ENCODE data around the gene MIEF1.

Gene MIEF1

DNA sequence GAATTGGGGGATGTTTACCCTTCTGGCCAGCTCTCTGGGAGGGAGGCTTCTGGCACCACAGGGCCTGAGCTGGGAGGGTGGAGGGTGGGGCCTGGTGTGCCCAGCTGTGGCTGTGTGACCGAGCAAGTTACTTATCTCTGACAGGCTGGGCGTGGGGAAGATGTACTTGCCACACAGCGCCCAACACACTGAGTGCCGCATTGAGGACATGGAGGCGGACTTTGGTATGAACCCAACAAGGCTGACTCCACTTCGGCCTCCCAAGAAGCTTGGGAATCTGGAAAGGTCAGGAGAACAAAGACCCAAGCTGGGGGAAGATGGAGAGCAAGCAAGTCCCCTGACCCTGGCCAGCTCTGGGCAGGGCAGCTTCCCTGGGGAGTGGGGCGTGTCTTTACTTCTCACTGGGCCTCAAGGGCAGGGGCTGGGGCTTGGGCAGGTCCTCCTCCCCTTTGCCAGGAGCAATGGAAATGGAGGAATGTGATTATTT is 47.7 kb upstream of the MIEF1 start:
- no peak overlapping the region for H3K4me3 ChIP-seq (replicated peaks; ENCODE audit: insufficient read depth, low read length)
- H3K27ac ChIP-seq (replicated peaks), result no peak overlapping the region
- no peak for DNase-seq (ENCODE audit: low read depth in 1 of 2, low spot score in 1 of 2)
- TF ChIP-seq, protein P1, sequence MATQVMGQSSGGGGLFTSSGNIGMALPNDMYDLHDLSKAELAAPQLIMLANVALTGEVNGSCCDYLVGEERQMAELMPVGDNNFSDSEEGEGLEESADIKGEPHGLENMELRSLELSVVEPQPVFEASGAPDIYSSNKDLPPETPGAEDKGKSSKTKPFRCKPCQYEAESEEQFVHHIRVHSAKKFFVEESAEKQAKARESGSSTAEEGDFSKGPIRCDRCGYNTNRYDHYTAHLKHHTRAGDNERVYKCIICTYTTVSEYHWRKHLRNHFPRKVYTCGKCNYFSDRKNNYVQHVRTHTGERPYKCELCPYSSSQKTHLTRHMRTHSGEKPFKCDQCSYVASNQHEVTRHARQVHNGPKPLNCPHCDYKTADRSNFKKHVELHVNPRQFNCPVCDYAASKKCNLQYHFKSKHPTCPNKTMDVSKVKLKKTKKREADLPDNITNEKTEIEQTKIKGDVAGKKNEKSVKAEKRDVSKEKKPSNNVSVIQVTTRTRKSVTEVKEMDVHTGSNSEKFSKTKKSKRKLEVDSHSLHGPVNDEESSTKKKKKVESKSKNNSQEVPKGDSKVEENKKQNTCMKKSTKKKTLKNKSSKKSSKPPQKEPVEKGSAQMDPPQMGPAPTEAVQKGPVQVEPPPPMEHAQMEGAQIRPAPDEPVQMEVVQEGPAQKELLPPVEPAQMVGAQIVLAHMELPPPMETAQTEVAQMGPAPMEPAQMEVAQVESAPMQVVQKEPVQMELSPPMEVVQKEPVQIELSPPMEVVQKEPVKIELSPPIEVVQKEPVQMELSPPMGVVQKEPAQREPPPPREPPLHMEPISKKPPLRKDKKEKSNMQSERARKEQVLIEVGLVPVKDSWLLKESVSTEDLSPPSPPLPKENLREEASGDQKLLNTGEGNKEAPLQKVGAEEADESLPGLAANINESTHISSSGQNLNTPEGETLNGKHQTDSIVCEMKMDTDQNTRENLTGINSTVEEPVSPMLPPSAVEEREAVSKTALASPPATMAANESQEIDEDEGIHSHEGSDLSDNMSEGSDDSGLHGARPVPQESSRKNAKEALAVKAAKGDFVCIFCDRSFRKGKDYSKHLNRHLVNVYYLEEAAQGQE (IDR thresholded peaks at IDR 0.05; ENCODE audit: insufficient replicate concordance, low read depth), result no peak
- TF ChIP-seq GABPA (IDR thresholded peaks at IDR 0.05; ENCODE audit: low read depth) (no peak), POLR2AphosphoS5 (IDR thresholded peaks at IDR 0.05; ENCODE audit: low read depth) (no peak), SPI1 (IDR thresholded peaks at IDR 0.05; ENCODE audit: borderline replicate concordance, low read depth) (no peak)
- TF ChIP-seq, protein P2, sequence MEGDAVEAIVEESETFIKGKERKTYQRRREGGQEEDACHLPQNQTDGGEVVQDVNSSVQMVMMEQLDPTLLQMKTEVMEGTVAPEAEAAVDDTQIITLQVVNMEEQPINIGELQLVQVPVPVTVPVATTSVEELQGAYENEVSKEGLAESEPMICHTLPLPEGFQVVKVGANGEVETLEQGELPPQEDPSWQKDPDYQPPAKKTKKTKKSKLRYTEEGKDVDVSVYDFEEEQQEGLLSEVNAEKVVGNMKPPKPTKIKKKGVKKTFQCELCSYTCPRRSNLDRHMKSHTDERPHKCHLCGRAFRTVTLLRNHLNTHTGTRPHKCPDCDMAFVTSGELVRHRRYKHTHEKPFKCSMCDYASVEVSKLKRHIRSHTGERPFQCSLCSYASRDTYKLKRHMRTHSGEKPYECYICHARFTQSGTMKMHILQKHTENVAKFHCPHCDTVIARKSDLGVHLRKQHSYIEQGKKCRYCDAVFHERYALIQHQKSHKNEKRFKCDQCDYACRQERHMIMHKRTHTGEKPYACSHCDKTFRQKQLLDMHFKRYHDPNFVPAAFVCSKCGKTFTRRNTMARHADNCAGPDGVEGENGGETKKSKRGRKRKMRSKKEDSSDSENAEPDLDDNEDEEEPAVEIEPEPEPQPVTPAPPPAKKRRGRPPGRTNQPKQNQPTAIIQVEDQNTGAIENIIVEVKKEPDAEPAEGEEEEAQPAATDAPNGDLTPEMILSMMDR (IDR thresholded peaks at IDR 0.05; ENCODE audit: insufficient read depth, low read length), result no peak
- H3K27me3 ChIP-seq (ENCODE audit: insufficient read depth, poor library complexity, severe bottlenecking), result peaks cover 3% of the 10 kb centered on the region

DNA sequence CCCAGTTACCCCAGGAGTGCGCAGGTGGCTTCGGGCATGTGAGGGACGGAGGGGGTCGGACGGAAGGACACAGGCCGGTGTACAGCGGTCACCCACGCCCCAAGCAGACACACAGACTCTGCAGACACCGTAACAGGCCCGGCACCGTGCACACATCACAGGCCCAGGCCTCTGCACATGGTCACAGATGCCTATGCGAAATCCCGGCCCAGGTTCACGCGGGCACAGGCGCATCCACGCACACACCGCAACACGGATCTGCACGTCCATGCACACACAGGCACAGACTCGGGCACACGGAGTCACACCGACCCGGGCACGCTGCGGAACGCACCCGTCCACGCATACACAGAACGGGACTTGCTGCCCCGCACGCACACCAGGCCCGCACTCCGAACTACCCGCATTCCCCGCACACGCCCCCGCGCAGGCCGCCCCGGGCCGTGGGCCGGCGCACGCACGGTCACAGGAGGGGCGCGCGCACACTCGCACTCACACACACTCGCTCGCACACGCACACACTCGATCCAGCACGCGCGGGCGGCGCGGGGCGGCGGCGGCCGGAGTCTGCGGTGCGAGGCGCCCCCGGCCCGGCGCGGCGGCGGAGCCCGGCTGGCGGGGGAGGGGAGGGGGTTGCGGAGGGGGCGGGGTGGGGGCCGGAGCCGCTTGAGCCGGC is 45.4 kb upstream of the MIEF1 start, which contains the start of gene MGAT3:
MGAT3 (plus strand) TSS at position 491 of the 676 bp plus-strand sequence. CDS start 30,336 bp downstream, outside the sequence.
- peak within 1 kb of the TSS; percentile 4 for H3K4me3 ChIP-seq (replicated peaks; ENCODE audit: insufficient read depth, low read length)
- peaks cover 3% of the 10 kb centered on the region for H3K27me3 ChIP-seq (ENCODE audit: insufficient read depth, poor library complexity, severe bottlenecking)
- no peak within 1 kb of the TSS for H3K27ac ChIP-seq (replicated peaks)
- TF ChIP-seq SPI1 (IDR thresholded peaks at IDR 0.05; ENCODE audit: borderline replicate concordance, low read depth), result no peak
- TF ChIP-seq, protein P2 (IDR thresholded peaks at IDR 0.05; ENCODE audit: insufficient read depth, low read length), result no peak
- no peak for TF ChIP-seq POLR2AphosphoS5 (IDR thresholded peaks at IDR 0.05; ENCODE audit: low read depth)
- TF ChIP-seq GABPA (IDR thresholded peaks at IDR 0.05; ENCODE audit: low read depth), result no peak
- TF ChIP-seq, protein P1 (IDR thresholded peaks at IDR 0.05; ENCODE audit: insufficient replicate concordance, low read depth), result no peak
- no peak for DNase-seq (ENCODE audit: low read depth in 1 of 2, low spot score in 1 of 2)

DNA sequence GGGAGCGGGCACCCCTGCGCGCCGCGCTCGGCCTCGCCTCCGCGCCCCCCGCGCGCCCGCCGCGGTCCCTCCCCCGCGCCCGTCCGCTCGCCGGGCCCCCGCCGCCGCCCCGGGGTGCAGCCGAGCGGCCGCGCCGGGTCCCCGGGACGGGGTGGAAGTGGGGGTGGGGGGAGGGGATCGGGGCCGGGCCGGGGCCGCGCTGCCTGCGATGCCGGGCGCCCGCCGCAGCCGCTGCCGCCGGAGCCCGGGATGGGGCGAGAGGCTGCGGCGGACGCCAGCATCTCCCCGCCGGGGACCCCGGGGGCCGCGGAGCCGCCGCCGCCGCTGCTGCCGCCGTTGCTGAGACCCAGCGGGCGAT is 44.9 kb upstream of the MIEF1 start:
- TF ChIP-seq, protein P1 (IDR thresholded peaks at IDR 0.05; ENCODE audit: insufficient replicate concordance, low read depth), result no peak
- TF ChIP-seq GABPA (IDR thresholded peaks at IDR 0.05; ENCODE audit: low read depth), result no peak
- Histone ChIP-seq H3K27me3 (ENCODE audit: insufficient read depth, poor library complexity, severe bottlenecking) (peaks cover 3% of the 10 kb centered on the region), H3K27ac (replicated peaks) (no peak overlapping the region), H3K4me3 (replicated peaks; ENCODE audit: insufficient read depth, low read length) (no peak overlapping the region; the same call in 1 of the 2 replicates)
- no peak for DNase-seq (ENCODE audit: low read depth in 1 of 2, low spot score in 1 of 2)

Measured in HL-60 (cell line).